GM23338 (cell line): ENCODE data around the gene YPEL5. TPM values are rescaled to one million over a fixed set of nuclear protein-coding genes. Genes with fewer than 3 reads are reported as not detected.

Experiments
- ATAC-seq: fragments of 200-7000 bp; cut with Tn5 transposase; 3 replicates; pipeline ENCODE4 v1.9.1; 2020
- DNase-seq: peaks from one replicate; pipeline ENCODE4 v3.0.0-alpha.2; 2015; ENCODE audit warnings: low spot score
- H2AFZ ChIP-seq: fragments of 200-600 bp; sonication (generic); 2 replicates; pipeline ENCODE4 v1.8.0; 2016; ENCODE audit warnings: antibody characterized with exemption, mild to moderate bottlenecking, moderate library complexity
- H3F3A ChIP-seq: fragments of 200-600 bp; sonication (generic); replicated peaks from 2 replicates; pipeline ENCODE4 v1.8.0; 2017; ENCODE audit warnings: antibody characterized with exemption, mixed run types, low read depth
- H3K27ac ChIP-seq: fragments of 200-600 bp; sonication (generic); 2 replicates; pipeline ENCODE4 v1.6.1; 2016; ENCODE audit warnings: low read depth
- H3K27me3 ChIP-seq: fragments of 200-600 bp; sonication (generic); 2 replicates; pipeline ENCODE4 v1.8.0; 2016; ENCODE audit warnings: mild to moderate bottlenecking, mixed run types, moderate library complexity; ENCODE audit not compliant: insufficient read depth
- H3K36me3 ChIP-seq: fragments of 200-600 bp; sonication (generic); 2 replicates; pipeline ENCODE4 v1.8.0; 2016; ENCODE audit warnings: mild to moderate bottlenecking; ENCODE audit not compliant: insufficient read depth
- H3K4me1 ChIP-seq: fragments of 200-600 bp; sonication (generic); 2 replicates; pipeline ENCODE4 v1.8.0; 2016; ENCODE audit warnings: mild to moderate bottlenecking, moderate library complexity; ENCODE audit not compliant: insufficient read depth
- H3K4me2 ChIP-seq: fragments of 200-600 bp; sonication (generic); 2 replicates; pipeline ENCODE4 v1.7.1; 2017; ENCODE audit warnings: mixed run types
- H3K4me3 ChIP-seq: fragments of 200-600 bp; sonication (generic); 2 replicates; pipeline ENCODE4 v1.6.1; 2016; ENCODE audit warnings: mixed run types
- H3K79me2 ChIP-seq: fragments of 200-600 bp; sonication (generic); replicated peaks from 2 replicates; pipeline ENCODE4 v1.8.0; 2017; ENCODE audit warnings: mild to moderate bottlenecking; ENCODE audit not compliant: insufficient read depth
- H3K9me2 ChIP-seq: fragments of 200-600 bp; sonication (generic); 2 replicates; pipeline ENCODE4 v1.8.0; 2017; ENCODE audit not compliant: insufficient read depth
- H4K20me1 ChIP-seq: fragments of 200-600 bp; sonication (generic); replicated peaks from 2 replicates; pipeline ENCODE4 v1.8.0; 2017; ENCODE audit warnings: mild to moderate bottlenecking; ENCODE audit not compliant: insufficient read depth
- H3K27ac Mint-ChIP-seq: 2 replicates; pipeline ENCODE4 v1.8.0; 2020; ENCODE audit warnings: inconsistent platforms, mild to moderate bottlenecking, moderate library complexity, mixed read lengths
- H3K27me3 Mint-ChIP-seq: 3 replicates; pipeline ENCODE4 v1.8.0; 2022; ENCODE audit warnings: low read depth, mild to moderate bottlenecking, moderate library complexity, mixed read lengths, inconsistent platforms; ENCODE audit not compliant: insufficient read depth, poor library complexity
- H3K36me3 Mint-ChIP-seq: 3 replicates; pipeline ENCODE4 v1.8.0; 2021; ENCODE audit warnings: low read depth, mild to moderate bottlenecking, inconsistent platforms, moderate library complexity, mixed read lengths
- H3K4me1 Mint-ChIP-seq: 3 replicates; pipeline ENCODE4 v1.8.0; 2020; ENCODE audit warnings: mild to moderate bottlenecking, inconsistent platforms, mixed read lengths
- H3K4me3 Mint-ChIP-seq: 3 replicates; pipeline ENCODE4 v1.8.0; 2021; ENCODE audit warnings: moderate library complexity, mild to moderate bottlenecking, inconsistent platforms, mixed read lengths
- H3K9me3 Mint-ChIP-seq: 3 replicates; pipeline ENCODE4 v1.8.0; 2020; ENCODE audit warnings: moderate library complexity, mild to moderate bottlenecking, inconsistent platforms, mixed read lengths
- ETS1 ChIP-seq: IDR thresholded peaks from 2 replicates; pipeline ENCODE4 v1.6.1; 2016; ENCODE audit warnings: antibody characterized with exemption
- EZH2 ChIP-seq: fragments of 200-600 bp; sonication (generic); IDR thresholded peaks from one replicate; pipeline ENCODE4 v1.8.0; 2017; ENCODE audit warnings: antibody characterized with exemption, mild to moderate bottlenecking, low read depth; ENCODE audit not compliant: unreplicated experiment
- EZH2phosphoT487 ChIP-seq: fragments of 200-600 bp; sonication (generic); IDR thresholded peaks from one replicate; pipeline ENCODE4 v1.8.1; 2018; ENCODE audit warnings: antibody characterized with exemption; ENCODE audit not compliant: unreplicated experiment
- JUNB ChIP-seq: IDR thresholded peaks from one replicate; pipeline ENCODE4 v1.6.1; 2016; ENCODE audit warnings: antibody characterized with exemption; ENCODE audit not compliant: unreplicated experiment
- NANOG ChIP-seq: IDR thresholded peaks from 2 replicates; pipeline ENCODE4 v1.6.1; 2016; ENCODE audit warnings: antibody characterized with exemption, borderline replicate concordance
- POLR2AphosphoS5 ChIP-seq: IDR thresholded peaks from 2 replicates; pipeline ENCODE4 v1.6.1; 2016; ENCODE audit warnings: antibody characterized with exemption, low read depth
- REST ChIP-seq: IDR thresholded peaks from one replicate; pipeline ENCODE4 v1.6.1; 2018; ENCODE audit warnings: antibody characterized with exemption; ENCODE audit not compliant: unreplicated experiment
- STAT1 ChIP-seq: IDR thresholded peaks from one replicate; pipeline ENCODE4 v1.6.1; 2016; ENCODE audit warnings: antibody characterized with exemption; ENCODE audit not compliant: unreplicated experiment
- ZNF114 ChIP-seq: fragments of 250-450 bp; sonication (Bioruptor Pico); IDR thresholded peaks from 2 replicates; pipeline ENCODE4 v1.5.0; 2020; ENCODE audit warnings: mild to moderate bottlenecking, moderate library complexity
- ZNF331 ChIP-seq: fragments of 250-450 bp; sonication (Bioruptor Pico); IDR thresholded peaks from 2 replicates; pipeline ENCODE4 v1.5.0; 2020; ENCODE audit warnings: low read depth, mild to moderate bottlenecking, moderate library complexity
- polyA plus RNA-seq: library from polyadenylated mRNA; unstranded; fragments of >200 nt; fragmentation: Nextera tagmentation; extraction: Ambion mirVana; gene quantifications from 2 replicates; pipeline ENCODE4 v1.2.1, GENCODE V29; 2016
- total RNA-seq: library from RNA; depleted of rRNA; stranded (reverse); fragments of >200 nt; shearing (Covaris generic); gene quantifications from 2 replicates; pipeline ENCODE4 v1.2.3, GENCODE V29; 2014
- TF ChIP-seq, protein P1 (sequence below), 2 experiments: fragments of 200-600 bp in 1 of 2; sonication (generic) in 1 of 2; conservative IDR thresholded peaks; 2 replicates each; pipeline versions ENCODE4 v1.5.1 to v1.6.1; 2016 to 2017; ENCODE audit warnings: antibody characterized with exemption in 2 of 2, low read depth in 2 of 2, mild to moderate bottlenecking in 2 of 2, moderate library complexity in 1 of 2

YPEL5 gene
- total and polyA plus RNA-seq, 2 experiments from 2014 or later = 24.9 to 31.1 TPM

GRCh38 chr2:30203156-30203555, 56.3 kb downstream of the YPEL5 start:
- Histone ChIP-seq H3K27ac (no peak overlapping the region), H3K79me2 (no peaks in the 10 kb centered on the region), H3K4me2 (no peak overlapping the region), H3K4me3 (no peak overlapping the region), H3F3A (no peaks in the 10 kb centered on the region), H3K4me1 (no peaks in the 10 kb centered on the region), H4K20me1 (no peaks in the 10 kb centered on the region), H2AFZ (no peak overlapping the region), H3K36me3 (no peaks in the 10 kb centered on the region), H3K27me3 (no peaks in the 10 kb centered on the region), H3K9me2 (0 out of 2 replicates have a peak, but pooled peaks cover 4% of the 10 kb centered on the region)
- H3K9me3 Mint-ChIP-seq = no peaks in the 10 kb centered on the region
- H3K36me3 Mint-ChIP-seq = no peaks in the 10 kb centered on the region
- DNase-seq (no peak), ATAC-seq (no peak)
- no peak overlapping the region for H3K4me3 Mint-ChIP-seq
- H3K4me1 Mint-ChIP-seq = no peaks in the 10 kb centered on the region
- no peak overlapping the region for H3K27ac Mint-ChIP-seq
- no peaks in the 10 kb centered on the region for H3K27me3 Mint-ChIP-seq
- TF ChIP-seq REST (no peak), NANOG (no peak)

GRCh38 chr2:30204281-30204680, 57.5 kb downstream of the YPEL5 start:
- Mint-ChIP-seq H3K36me3 (no peaks in the 10 kb centered on the region), H3K27me3 (no peaks in the 10 kb centered on the region), H3K4me1 (peaks cover 5% of the 10 kb centered on the region; the same call in 2 of the 3 replicates), H3K9me3 (no peaks in the 10 kb centered on the region), H3K27ac (no peak overlapping the region), H3K4me3 (no peak overlapping the region)
- H3K36me3 ChIP-seq = no peaks in the 10 kb centered on the region
- no peaks in the 10 kb centered on the region for H4K20me1 ChIP-seq
- H3K27me3 ChIP-seq = no peaks in the 10 kb centered on the region
- H2AFZ ChIP-seq = peak overlapping the region; percentile 52; the same call in 1 of the 2 replicates
- no peaks in the 10 kb centered on the region for H3K4me1 ChIP-seq
- no peak for TF ChIP-seq STAT1
- TF ChIP-seq, protein P1, sequence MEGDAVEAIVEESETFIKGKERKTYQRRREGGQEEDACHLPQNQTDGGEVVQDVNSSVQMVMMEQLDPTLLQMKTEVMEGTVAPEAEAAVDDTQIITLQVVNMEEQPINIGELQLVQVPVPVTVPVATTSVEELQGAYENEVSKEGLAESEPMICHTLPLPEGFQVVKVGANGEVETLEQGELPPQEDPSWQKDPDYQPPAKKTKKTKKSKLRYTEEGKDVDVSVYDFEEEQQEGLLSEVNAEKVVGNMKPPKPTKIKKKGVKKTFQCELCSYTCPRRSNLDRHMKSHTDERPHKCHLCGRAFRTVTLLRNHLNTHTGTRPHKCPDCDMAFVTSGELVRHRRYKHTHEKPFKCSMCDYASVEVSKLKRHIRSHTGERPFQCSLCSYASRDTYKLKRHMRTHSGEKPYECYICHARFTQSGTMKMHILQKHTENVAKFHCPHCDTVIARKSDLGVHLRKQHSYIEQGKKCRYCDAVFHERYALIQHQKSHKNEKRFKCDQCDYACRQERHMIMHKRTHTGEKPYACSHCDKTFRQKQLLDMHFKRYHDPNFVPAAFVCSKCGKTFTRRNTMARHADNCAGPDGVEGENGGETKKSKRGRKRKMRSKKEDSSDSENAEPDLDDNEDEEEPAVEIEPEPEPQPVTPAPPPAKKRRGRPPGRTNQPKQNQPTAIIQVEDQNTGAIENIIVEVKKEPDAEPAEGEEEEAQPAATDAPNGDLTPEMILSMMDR (conservative IDR thresholded peaks at IDR 0.05; ENCODE audit: low read depth in 2 of 2) = no peak
- ATAC-seq (no peak), DNase-seq (no peak)
- H3K27ac ChIP-seq = no peak overlapping the region
- H3F3A ChIP-seq = no peaks in the 10 kb centered on the region
- H3K4me3 ChIP-seq = no peak overlapping the region
- H3K79me2 ChIP-seq = no peaks in the 10 kb centered on the region
- H3K4me2 ChIP-seq = no peak overlapping the region
- H3K9me2 ChIP-seq = 0 out of 2 replicates have a peak, but pooled peaks cover 4% of the 10 kb centered on the region

GRCh38 chr2:30205456-30205855, 58.6 kb downstream of the YPEL5 start:
- Histone ChIP-seq H3F3A (no peaks in the 10 kb centered on the region), H3K27me3 (no peaks in the 10 kb centered on the region), H2AFZ (no peak overlapping the region), H4K20me1 (no peaks in the 10 kb centered on the region), H3K9me2 (0 out of 2 replicates have a peak, but pooled peaks cover 4% of the 10 kb centered on the region), H3K4me1 (no peaks in the 10 kb centered on the region), H3K4me3 (no peak overlapping the region), H3K4me2 (no peak overlapping the region), H3K27ac (no peak overlapping the region), H3K79me2 (no peaks in the 10 kb centered on the region), H3K36me3 (no peaks in the 10 kb centered on the region)
- Mint-ChIP-seq H3K9me3 (no peaks in the 10 kb centered on the region), H3K27me3 (no peaks in the 10 kb centered on the region), H3K4me1 (peaks cover 5% of the 10 kb centered on the region; the same call in 2 of the 3 replicates), H3K27ac (no peak overlapping the region), H3K4me3 (no peak overlapping the region), H3K36me3 (no peaks in the 10 kb centered on the region)
- ATAC-seq (no peak), DNase-seq (no peak)
- no peak for TF ChIP-seq ZNF114
- TF ChIP-seq JUNB = no peak
- TF ChIP-seq EZH2phosphoT487 = no peak
- no peak for TF ChIP-seq STAT1
- no peak for TF ChIP-seq POLR2AphosphoS5
- TF ChIP-seq EZH2 = no peak
- no peak for TF ChIP-seq ETS1
- TF ChIP-seq ZNF331 (CRISPR knock-in tag) = no peak
